NB4 (cell line): ENCODE results near the gene NECAB3.

ENCODE experiments used
- CTCF ChIP-seq: IDR thresholded peaks from one replicate; pipeline ENCODE4 v1.5.1; 2012; ENCODE audit warnings: low read depth, low read length
- MAX ChIP-seq: IDR thresholded peaks from 2 replicates; pipeline ENCODE4 v1.6.1; 2011; ENCODE audit warnings: low read depth, low read length
- POLR2A ChIP-seq: IDR thresholded peaks from 2 replicates; pipeline ENCODE4 v1.6.1; 2011; ENCODE audit warnings: mild to moderate bottlenecking; ENCODE audit not compliant: insufficient read length; ENCODE audit errors: extremely low read depth

GRCh38 chr20:33710681-33711445 lies 36.6 kb upstream of the NECAB3 start:
- no peak for TF ChIP-seq POLR2A
- TF ChIP-seq CTCF, result no peak
- no peak for TF ChIP-seq MAX
